Left ventricle myocardium inferior (tissue), 1 donor: ENCODE data around the gene GJA1. TPM values are rescaled to one million over a fixed set of nuclear protein-coding genes. Genes with fewer than 3 reads are reported as not detected.
"Not testable (repeated sequence)": the region's sequence is repeated elsewhere in the genome, so short reads cannot be mapped to it uniquely, and the experiment has no call there.

ENCODE experiments used
- DNase-seq: peaks from one replicate; pipeline ENCODE4 v3.0.0-alpha.2; 2020
- H3K27ac ChIP-seq: fragments of 200-600 bp; replicated peaks from 2 replicates; pipeline ENCODE4 v1.8.0; 2021
- H3K27me3 ChIP-seq: fragments of 200-600 bp; 2 replicates; pipeline ENCODE4 v1.8.0; 2021; ENCODE audit warnings: low read depth
- H3K36me3 ChIP-seq: fragments of 200-600 bp; 2 replicates; pipeline ENCODE4 v1.8.0; 2021
- H3K4me1 ChIP-seq: fragments of 200-600 bp; 2 replicates; pipeline ENCODE4 v1.8.0; 2021
- H3K4me3 ChIP-seq: fragments of 200-600 bp; 2 replicates; pipeline ENCODE4 v1.8.0; 2021; ENCODE audit warnings: mild to moderate bottlenecking, moderate library complexity
- H3K9me3 ChIP-seq: fragments of 200-600 bp; replicated peaks from 2 replicates; pipeline ENCODE4 v1.8.0; 2021
- intact Hi-C: fragments of 100-400 bp; cut with micrococcal nuclease; formaldehyde crosslinking; loops from one replicate; pipeline ENCODE4 v1.11.0; 2022
- total RNA-seq: library from RNA; stranded (reverse); fragmentation: NEBNext Ultra II Directional; extraction: Animal tissue kit (Norgen Biotek cat#: 25700); gene quantifications from one replicate; pipeline ENCODE4 v1.2.1, GENCODE V29; 2021
- TF ChIP-seq, protein P1 (sequence below): fragments of 200-600 bp; IDR thresholded peaks from 2 replicates; pipeline ENCODE4 v1.8.0; 2021; ENCODE audit warnings: antibody characterized with exemption, mild to moderate bottlenecking, borderline replicate concordance
- donor health status: DM: no; HTN: yes; CAD: no; lungs with severe emphysema.

GJA1 gene
- total RNA-seq, 1 donor from 2014 or later: 248 TPM

DNA sequence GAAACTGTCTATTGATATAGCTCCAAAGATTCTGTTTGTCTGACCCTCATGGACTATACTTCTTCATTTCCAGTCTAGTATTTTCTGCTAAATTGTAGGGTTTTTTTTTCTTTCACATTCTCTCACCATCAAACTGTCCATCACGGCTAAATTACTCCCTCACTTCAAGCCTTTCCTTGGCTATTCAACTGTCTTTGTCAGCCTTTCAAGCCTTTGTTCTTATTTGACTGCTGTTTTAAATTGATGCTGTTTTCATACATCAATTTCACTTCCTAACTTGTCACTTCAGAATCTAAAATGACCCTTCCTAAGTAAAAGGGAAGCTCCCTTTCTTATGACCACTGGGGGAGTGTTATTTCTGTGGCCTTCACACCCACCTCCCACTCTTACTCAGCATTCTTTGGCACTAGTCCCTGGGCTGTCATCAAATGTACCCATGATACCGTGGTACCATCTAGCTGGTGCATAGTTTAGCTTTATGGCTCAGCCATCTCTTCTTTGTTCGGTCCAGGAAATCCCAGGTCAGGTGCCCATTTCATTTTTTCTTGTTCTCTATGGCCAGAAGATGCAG, 8.6 kb downstream of the GJA1 start:
- H3K9me3 ChIP-seq: no peaks in the 10 kb centered on the region
- no peak for DNase-seq
- peaks cover 47% of the 10 kb centered on the region for H3K36me3 ChIP-seq
- intact Hi-C loops: no loop called here
- peak overlapping the region; percentile 80 for H3K4me3 ChIP-seq
- no peaks in the 10 kb centered on the region for H3K27me3 ChIP-seq
- peaks cover 89% of the 10 kb centered on the region for H3K4me1 ChIP-seq
- TF ChIP-seq, protein P1, sequence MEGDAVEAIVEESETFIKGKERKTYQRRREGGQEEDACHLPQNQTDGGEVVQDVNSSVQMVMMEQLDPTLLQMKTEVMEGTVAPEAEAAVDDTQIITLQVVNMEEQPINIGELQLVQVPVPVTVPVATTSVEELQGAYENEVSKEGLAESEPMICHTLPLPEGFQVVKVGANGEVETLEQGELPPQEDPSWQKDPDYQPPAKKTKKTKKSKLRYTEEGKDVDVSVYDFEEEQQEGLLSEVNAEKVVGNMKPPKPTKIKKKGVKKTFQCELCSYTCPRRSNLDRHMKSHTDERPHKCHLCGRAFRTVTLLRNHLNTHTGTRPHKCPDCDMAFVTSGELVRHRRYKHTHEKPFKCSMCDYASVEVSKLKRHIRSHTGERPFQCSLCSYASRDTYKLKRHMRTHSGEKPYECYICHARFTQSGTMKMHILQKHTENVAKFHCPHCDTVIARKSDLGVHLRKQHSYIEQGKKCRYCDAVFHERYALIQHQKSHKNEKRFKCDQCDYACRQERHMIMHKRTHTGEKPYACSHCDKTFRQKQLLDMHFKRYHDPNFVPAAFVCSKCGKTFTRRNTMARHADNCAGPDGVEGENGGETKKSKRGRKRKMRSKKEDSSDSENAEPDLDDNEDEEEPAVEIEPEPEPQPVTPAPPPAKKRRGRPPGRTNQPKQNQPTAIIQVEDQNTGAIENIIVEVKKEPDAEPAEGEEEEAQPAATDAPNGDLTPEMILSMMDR: peak; percentile 22
- H3K27ac ChIP-seq: peak overlapping the region; percentile 95

DNA sequence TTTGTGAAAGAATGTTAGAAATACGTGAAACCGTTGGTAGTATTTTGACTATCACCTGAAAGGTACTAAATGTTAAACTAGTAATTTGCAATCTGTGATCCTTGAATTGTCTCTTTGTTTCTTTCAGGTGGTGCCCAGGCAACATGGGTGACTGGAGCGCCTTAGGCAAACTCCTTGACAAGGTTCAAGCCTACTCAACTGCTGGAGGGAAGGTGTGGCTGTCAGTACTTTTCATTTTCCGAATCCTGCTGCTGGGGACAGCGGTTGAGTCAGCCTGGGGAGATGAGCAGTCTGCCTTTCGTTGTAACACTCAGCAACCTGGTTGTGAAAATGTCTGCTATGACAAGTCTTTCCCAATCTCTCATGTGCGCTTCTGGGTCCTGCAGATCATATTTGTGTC, 11.3 kb downstream of the GJA1 start:
- Histone ChIP-seq H3K4me1 (peaks cover 67% of the 10 kb centered on the region), H3K4me3 (peak overlapping the region; percentile 80), H3K27ac (peak overlapping the region; percentile 95), H3K36me3 (peaks cover 51% of the 10 kb centered on the region)
- DNase-seq, H3K9me3 ChIP-seq, H3K27me3 ChIP-seq, intact Hi-C loops: not testable (repeated sequence)

DNA sequence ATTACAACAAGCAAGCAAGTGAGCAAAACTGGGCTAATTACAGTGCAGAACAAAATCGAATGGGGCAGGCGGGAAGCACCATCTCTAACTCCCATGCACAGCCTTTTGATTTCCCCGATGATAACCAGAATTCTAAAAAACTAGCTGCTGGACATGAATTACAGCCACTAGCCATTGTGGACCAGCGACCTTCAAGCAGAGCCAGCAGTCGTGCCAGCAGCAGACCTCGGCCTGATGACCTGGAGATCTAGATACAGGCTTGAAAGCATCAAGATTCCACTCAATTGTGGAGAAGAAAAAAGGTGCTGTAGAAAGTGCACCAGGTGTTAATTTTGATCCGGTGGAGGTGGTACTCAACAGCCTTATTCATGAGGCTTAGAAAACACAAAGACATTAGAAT, 12.3 kb downstream of the GJA1 start:
- H3K27me3 ChIP-seq, DNase-seq, intact Hi-C loops, H3K9me3 ChIP-seq: not testable (repeated sequence)
- Histone ChIP-seq H3K27ac (peak overlapping the region; percentile 20), H3K4me3 (peak overlapping the region; percentile 80), H3K36me3 (peaks cover 51% of the 10 kb centered on the region), H3K4me1 (peaks cover 57% of the 10 kb centered on the region)

DNA sequence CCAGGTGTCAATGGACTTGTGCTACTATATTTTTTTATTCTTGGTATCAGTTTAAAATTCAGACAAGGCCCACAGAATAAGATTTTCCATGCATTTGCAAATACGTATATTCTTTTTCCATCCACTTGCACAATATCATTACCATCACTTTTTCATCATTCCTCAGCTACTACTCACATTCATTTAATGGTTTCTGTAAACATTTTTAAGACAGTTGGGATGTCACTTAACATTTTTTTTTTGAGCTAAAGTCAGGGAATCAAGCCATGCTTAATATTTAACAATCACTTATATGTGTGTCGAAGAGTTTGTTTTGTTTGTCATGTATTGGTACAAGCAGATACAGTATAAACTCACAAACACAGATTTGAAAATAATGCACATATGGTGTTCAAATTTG, 13.1 kb downstream of the GJA1 start:
- Histone ChIP-seq H3K4me1 (peaks cover 49% of the 10 kb centered on the region), H3K36me3 (peaks cover 51% of the 10 kb centered on the region)
- DNase-seq, H3K9me3 ChIP-seq, H3K4me3 ChIP-seq, H3K27me3 ChIP-seq, H3K27ac ChIP-seq, intact Hi-C loops: not testable (repeated sequence)

DNA sequence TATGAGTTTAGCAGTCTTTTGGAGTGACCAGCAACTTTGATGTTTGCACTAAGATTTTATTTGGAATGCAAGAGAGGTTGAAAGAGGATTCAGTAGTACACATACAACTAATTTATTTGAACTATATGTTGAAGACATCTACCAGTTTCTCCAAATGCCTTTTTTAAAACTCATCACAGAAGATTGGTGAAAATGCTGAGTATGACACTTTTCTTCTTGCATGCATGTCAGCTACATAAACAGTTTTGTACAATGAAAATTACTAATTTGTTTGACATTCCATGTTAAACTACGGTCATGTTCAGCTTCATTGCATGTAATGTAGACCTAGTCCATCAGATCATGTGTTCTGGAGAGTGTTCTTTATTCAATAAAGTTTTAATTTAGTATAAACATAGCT, 13.9 kb downstream of the GJA1 start:
- H3K36me3 ChIP-seq: peaks cover 51% of the 10 kb centered on the region
- no peaks in the 10 kb centered on the region for H3K27me3 ChIP-seq
- intact Hi-C loops: no loop called here
- no peaks in the 10 kb centered on the region for H3K9me3 ChIP-seq
- no peak overlapping the region for H3K27ac ChIP-seq
- no peak for DNase-seq
- no peak overlapping the region for H3K4me3 ChIP-seq
- peaks cover 41% of the 10 kb centered on the region for H3K4me1 ChIP-seq
- TF ChIP-seq, protein P1: no peak

DNA sequence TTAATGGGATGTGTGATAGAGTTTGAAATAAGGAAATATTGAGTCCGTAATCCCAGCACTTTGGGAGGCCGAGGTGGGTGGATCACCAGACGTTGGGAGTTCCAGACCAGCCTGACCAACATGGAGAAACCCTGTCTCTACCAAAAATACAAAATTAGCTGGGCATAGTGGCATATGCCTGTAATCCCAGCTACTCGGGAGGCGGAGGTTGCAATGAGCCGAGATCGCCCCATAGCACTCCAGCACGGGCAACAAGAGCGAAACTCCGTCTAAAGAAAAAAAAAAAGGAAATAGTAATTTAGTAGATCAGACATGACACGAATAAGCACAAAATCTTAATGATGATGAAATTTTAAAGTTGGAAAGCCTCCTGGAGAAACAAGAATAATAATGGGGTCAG, 14.8 kb downstream of the GJA1 start:
- peaks cover 45% of the 10 kb centered on the region for H3K36me3 ChIP-seq
- peaks cover 32% of the 10 kb centered on the region for H3K4me1 ChIP-seq
- no peak overlapping the region for H3K4me3 ChIP-seq
- intact Hi-C loops: no loop called here
- H3K27me3 ChIP-seq: no peaks in the 10 kb centered on the region
- TF ChIP-seq, protein P1: no peak
- no peak for DNase-seq
- H3K27ac ChIP-seq: no peak overlapping the region
- H3K9me3 ChIP-seq: no peaks in the 10 kb centered on the region

DNA sequence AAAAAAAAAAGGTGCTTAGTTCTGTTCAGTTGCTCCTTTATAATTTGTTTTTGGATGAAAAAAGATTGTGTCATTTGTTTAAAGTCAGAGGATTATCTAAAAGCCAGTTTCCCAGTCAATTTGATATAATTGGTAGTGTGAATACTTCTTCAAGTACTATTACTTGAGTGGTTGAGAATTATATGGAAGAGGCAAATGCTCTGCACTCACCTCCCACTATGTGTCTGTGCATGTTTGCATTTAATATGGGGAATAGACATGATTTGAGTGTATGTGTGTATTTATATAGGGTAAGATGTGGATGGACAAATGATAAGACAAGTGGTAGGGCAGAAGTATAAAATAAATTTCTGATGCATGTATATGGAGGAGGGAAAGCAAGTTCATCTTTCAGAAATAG, 15.8 kb downstream of the GJA1 start:
- no peak for DNase-seq
- no peak overlapping the region for H3K4me3 ChIP-seq
- H3K9me3 ChIP-seq: no peaks in the 10 kb centered on the region
- peaks cover 38% of the 10 kb centered on the region for H3K36me3 ChIP-seq
- H3K27me3 ChIP-seq: no peaks in the 10 kb centered on the region
- H3K4me1 ChIP-seq: peaks cover 22% of the 10 kb centered on the region
- no peak overlapping the region for H3K27ac ChIP-seq
- intact Hi-C loops: no loop called here
- TF ChIP-seq, protein P1: no peak
